ENCODE results near the gene TTC9.

GRCh38 chr14:70664698-70665447, 23.2 kb downstream of the TTC9 start:
- TF ChIP-seq EZH2 (IDR thresholded peaks at IDR 0.05; ENCODE audit: low read depth) (no peak), CTCF (conservative IDR thresholded peaks at IDR 0.05) (no peak)

All from PC-9 (cell line).